Heart right ventricle (tissue), 16 donors: Measurements from ENCODE around the gene SIGLEC9. TPM values are rescaled to one million over a fixed set of nuclear protein-coding genes. Genes with fewer than 3 reads are reported as not detected.

ENCODE experiments used
- ATAC-seq, 8 donors: fragments of 200-7000 bp; cut with Tn5 transposase; one replicate each; pipeline ENCODE4 v1.9.1; 2020; ENCODE audit warnings: mild to moderate bottlenecking in 8 of 8, moderate library complexity in 8 of 8, moderate number of reproducible peaks in 1 of 8
- DNase-seq, 2 donors: peaks; one replicate each; pipeline ENCODE4 v3.0.0-alpha.2; 2020
- H3K27ac ChIP-seq, 10 donors: fragments of 200-600 bp; sonication (generic) in 2 of 10; one replicate each; pipeline versions ENCODE4 v1.5.0 to v1.8.0; 2020 to 2022; ENCODE audit warnings: mild to moderate bottlenecking in 3 of 10
- H3K27me3 ChIP-seq, 7 donors: fragments of 200-600 bp; one replicate each; pipeline ENCODE4 v1.8.0; 2021 to 2022; ENCODE audit warnings: mild to moderate bottlenecking in 2 of 7
- H3K36me3 ChIP-seq, 9 donors: fragments of 200-600 bp; sonication (generic) in 1 of 9; one replicate each; pipeline versions ENCODE4 v1.5.0 to v1.8.0; 2020 to 2022; ENCODE audit warnings: mild to moderate bottlenecking in 2 of 9
- H3K4me1 ChIP-seq, 9 donors: fragments of 200-600 bp; sonication (generic) in 1 of 9; one replicate each; pipeline versions ENCODE4 v1.5.0 to v1.8.0; 2020 to 2022; ENCODE audit warnings: mild to moderate bottlenecking in 4 of 9
- H3K4me3 ChIP-seq, 10 donors: fragments of 200-600 bp; sonication (generic) in 2 of 10; one replicate each; pipeline versions ENCODE4 v1.5.0 to v1.8.0; 2020 to 2022; ENCODE audit warnings: mild to moderate bottlenecking in 7 of 10, moderate library complexity in 2 of 10
- H3K9me3 ChIP-seq, 11 donors: fragments of 200-600 bp in 10 of 11; sonication (generic) in 2 of 11; one replicate each; pipeline versions ENCODE4 v1.5.0 to v1.8.0; 2013 to 2022; ENCODE audit warnings: mild to moderate bottlenecking in 2 of 11, control low read depth in 1 of 11, moderate library complexity in 1 of 11
- CTCF ChIP-seq, 9 donors: fragments of 200-600 bp; sonication (generic) in 2 of 9; IDR thresholded peaks; one replicate each; pipeline versions ENCODE4 v1.5.0 to v1.8.0; 2021 to 2022; ENCODE audit warnings: antibody characterized with exemption in 9 of 9, mild to moderate bottlenecking in 5 of 9, moderate library complexity in 1 of 9
- WGBS, 2 donors: extraction: QIAGEN DNeasy Blood & Tissue Kit; methylation state at CpG; one replicate each; pipeline ENCODE4 v1.1.7; 2013; ENCODE audit warnings: inconsistent platforms in 1 of 2; 5-methylcytosine and 5-hydroxymethylcytosine counted together
- intact Hi-C, 10 donors: fragments of 100-400 bp; cut with DNase I; formaldehyde crosslinking; loops; one replicate each; pipeline versions ENCODE4 v1.11.1 to v1.14.2; 2022
- polyA plus RNA-seq, 2 donors: library from polyadenylated mRNA; stranded (reverse); fragments of 200-250 nt; gene quantifications; one replicate each; pipeline ENCODE4 v1.2.3, GENCODE V29; 2013
- total RNA-seq, 10 donors: library from RNA; stranded (reverse); fragmentation: NEBNext Ultra II Directional in 3 of 10; extraction: Animal tissue kit (Norgen Biotek cat#: 25700) in 3 of 10; gene quantifications; one replicate each; pipeline versions ENCODE4 v1.2.1 to v1.2.4, GENCODE V29; 2021 to 2023
- donor health status: Arrhythmogenic right ventricular cardiomyopathy.
- donor health status: ischemic (EF 13 %, LVEDD 7.1; RV severe dilation, severe dysfunction).
- donor health status: healthy with polysubstance abuse.
- donor health status: DM: no; HTN: yes; CAD: no.
- donor health status: DM: no; HTN: no; CAD: no.
- donor health status: ischemic (EF 25% LVEDD 6.9; RV normal size, moderate dysfunction).
- donor health status: ischemic (EF 25% LVEDD 5.7; RV mildly dilated, moderate dysfunction).
- donor health status: healthy.
- donor health status: DM: yes; HTN: yes; CAD: no.
- donor health status: Ischemic cardiomyopathy.
- donor health status: ischemic (EF 35%, LVEDD 5.7; RV mildly dilated, moderate dysfunction).
- donor health status: nonischemic (EF 11% LVEDD 7.7; RV severe dilation, severe dysfunction).
- donor health status: DM: yes; HTN: yes; CAD: no.
- donor health status: PGD.
- donor health status: ischemic (EF 29% LVEDD 5.4; RV normal size, mild dysfunction).
- donor health status: nonischemic (EF 23%, LVEDD 6.1; RV moderate dilation, normal function).

Gene SIGLEC9
- total and polyA plus RNA-seq, 12 donors = 0.41 to 7.0 (median 1.1) TPM; not detected in 1

GRCh38 chr19:51111606-51112005 lies 13.1 kb upstream of the SIGLEC9 start:
- no peak for TF ChIP-seq CTCF (IDR thresholded peaks at IDR 0.05)
- Histone ChIP-seq H3K36me3 (no peaks in the 10 kb centered on the region), H3K27me3 (peaks cover 0 to 22% (median 6%) of the 10 kb centered on the region in 7 donors), H3K4me3 (no peak overlapping the region), H3K4me1 (peaks cover 0 to 41% (median 15%) of the 10 kb centered on the region in 9 donors), H3K27ac (no peak overlapping the region), H3K9me3 (no peaks in the 10 kb centered on the region)
- intact Hi-C loops = no loop called here
- DNase-seq (no peak), ATAC-seq (no peak)
- WGBS, 2 donors = 38 to 42% methylated on average over 6 of the region's 6 CpGs

DNA sequence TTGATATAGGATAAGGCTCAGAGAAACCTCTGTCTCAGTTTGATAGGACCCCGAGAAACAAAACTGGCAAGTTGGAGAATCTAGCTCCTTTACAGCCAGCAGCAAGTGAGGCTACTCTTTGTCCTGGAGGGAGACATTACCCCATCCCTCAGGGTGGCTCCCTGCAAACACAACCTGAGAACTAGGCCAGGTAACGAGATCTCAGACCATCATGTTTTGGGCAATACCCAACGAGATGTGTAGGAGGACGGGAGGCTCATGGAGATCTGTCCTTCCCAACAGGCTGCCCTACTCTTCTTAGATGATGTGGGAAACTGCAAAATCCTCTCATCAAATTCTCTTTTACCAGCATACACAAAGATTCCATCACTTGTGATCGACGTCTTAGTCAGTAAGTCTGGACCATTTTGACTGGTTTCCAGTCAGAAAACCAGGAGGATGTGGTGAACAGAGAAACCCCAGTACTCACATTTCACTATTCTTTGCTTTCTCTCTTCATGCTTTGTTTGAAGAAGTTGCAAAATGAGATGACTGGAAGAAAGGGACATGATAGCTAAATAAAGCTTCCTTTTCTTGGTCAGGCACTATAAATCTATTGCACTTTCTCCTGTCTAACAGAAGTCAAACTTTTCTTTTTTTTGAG lies 10.5 kb upstream of the SIGLEC9 start:
- intact Hi-C loops = no loop called here
- H3K4me3 ChIP-seq = no peak overlapping the region

GRCh38 chr19:51116736-51117286 lies 7.9 kb upstream of the SIGLEC9 start:
- H3K4me3 ChIP-seq = no peak overlapping the region
- H3K9me3 ChIP-seq = no peaks in the 10 kb centered on the region
- peaks cover 0 to 55% (median 0%) of the 10 kb centered on the region in 9 donors for H3K4me1 ChIP-seq
- ATAC-seq = no peak
- H3K27ac ChIP-seq = no peak overlapping the region
- peaks cover 0 to 23% (median 10%) of the 10 kb centered on the region in 7 donors for H3K27me3 ChIP-seq
- WGBS, 2 donors = 76 to 79% methylated on average over 6 of the region's 6 CpGs
- no peaks in the 10 kb centered on the region for H3K36me3 ChIP-seq
- intact Hi-C loops = no loop called here
- no peak for DNase-seq
- TF ChIP-seq CTCF (IDR thresholded peaks at IDR 0.05) = no peak

More for the DNA sequence above, 10.5 kb upstream of the SIGLEC9 start:
- 79 to 81% methylated on average over 6 of the region's 6 CpGs for WGBS, 2 donors
- no peaks in the 10 kb centered on the region for H3K9me3 ChIP-seq
- no peaks in the 10 kb centered on the region for H3K36me3 ChIP-seq
- H3K27ac ChIP-seq = peak overlapping the region in 1 of 10 donors; percentile 67
- DNase-seq (no peak), ATAC-seq (no peak)
- H3K4me1 ChIP-seq = peaks cover 0 to 28% (median 0%) of the 10 kb centered on the region in 9 donors
- no peak for TF ChIP-seq CTCF (IDR thresholded peaks at IDR 0.05)
- peaks cover 0 to 23% (median 10%) of the 10 kb centered on the region in 7 donors for H3K27me3 ChIP-seq

DNA sequence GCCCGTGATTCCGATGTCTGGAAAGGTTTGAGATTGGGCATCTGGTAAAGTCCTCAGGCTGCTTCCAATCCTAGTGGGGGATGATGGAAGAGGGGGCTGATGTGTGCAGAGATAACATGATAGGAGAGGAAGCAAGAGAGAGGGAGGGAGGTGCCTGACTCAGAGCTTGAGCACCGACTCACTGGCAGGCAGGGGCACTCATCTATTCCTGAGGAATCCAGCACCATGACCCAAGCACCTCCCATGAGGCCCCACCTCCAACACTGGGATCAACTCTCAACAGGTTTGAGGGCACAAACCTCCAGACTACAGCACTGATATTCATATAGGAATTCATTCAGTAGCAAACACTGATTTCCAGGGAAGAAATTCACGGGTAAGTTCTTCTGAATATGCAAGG lies 5.6 kb upstream of the SIGLEC9 start:
- Histone ChIP-seq H3K4me3 (no peak overlapping the region), H3K27ac (peak overlapping the region in 1 of 10 donors; percentile 94), H3K36me3 (no peaks in the 10 kb centered on the region), H3K9me3 (no peaks in the 10 kb centered on the region), H3K4me1 (peaks cover 0 to 65% (median 0%) of the 10 kb centered on the region in 9 donors), H3K27me3 (peaks cover 0 to 29% (median 10%) of the 10 kb centered on the region in 7 donors)
- no peak for ATAC-seq
- no peak for DNase-seq
- intact Hi-C loops = no loop called here
- 44 to 47% methylated on average over 4 of the region's 4 CpGs for WGBS, 2 donors
- no peak for TF ChIP-seq CTCF (IDR thresholded peaks at IDR 0.05)
